H1 (cell line): ENCODE data around the gene DYNC1I2. TPM values are rescaled to one million over a fixed set of nuclear protein-coding genes. Genes with fewer than 3 reads are reported as not detected.

ENCODE experiments used
- polyA plus RNA-seq, 7 experiments: library from polyadenylated mRNA; depleted of rRNA in 3 of 7; stranded (reverse) in 5 of 7; unstranded in 2 of 7; fragments of >200 nt in 5 of 7; fragments of 200-250 nt in 2 of 7; gene quantifications; 1 replicate in 5 of 7; 2 replicates in 1 of 7; 4 replicates in 1 of 7; pipeline versions ENCODE4 v1.2.1 to v1.2.3, GENCODE V29; 2011 to 2013; ENCODE audit warnings: missing spikeins in 2 of 7, mixed read lengths in 2 of 7
- total RNA-seq: library from RNA; stranded (reverse); fragmentation: NEBNext Ultra II Directional; extraction: Animal tissue kit (Norgen Biotek cat#: 25700); gene quantifications from 2 replicates; pipeline ENCODE4 v1.2.1, GENCODE V29; 2021
- TF ChIP-seq, protein P1 (sequence below), 3 experiments: IDR thresholded peaks; 1 replicate in 2 of 3; 2 replicates in 1 of 3; pipeline versions ENCODE4 v1.5.1 to v1.6.1; 2011; ENCODE audit warnings: low read length in 3 of 3, mild to moderate bottlenecking in 3 of 3, inconsistent platforms in 2 of 3, low read depth in 1 of 3, moderate library complexity in 1 of 3; ENCODE audit not compliant: insufficient read depth in 1 of 3; ENCODE audit errors: control extremely low read depth in 1 of 3

Gene DYNC1I2
- total and polyA plus RNA-seq, 2 of the 8 experiments (the other 6 are each of a cell fraction or from before 2014, with no cell fraction given) = 67.3 to 68.1 TPM

DNA sequence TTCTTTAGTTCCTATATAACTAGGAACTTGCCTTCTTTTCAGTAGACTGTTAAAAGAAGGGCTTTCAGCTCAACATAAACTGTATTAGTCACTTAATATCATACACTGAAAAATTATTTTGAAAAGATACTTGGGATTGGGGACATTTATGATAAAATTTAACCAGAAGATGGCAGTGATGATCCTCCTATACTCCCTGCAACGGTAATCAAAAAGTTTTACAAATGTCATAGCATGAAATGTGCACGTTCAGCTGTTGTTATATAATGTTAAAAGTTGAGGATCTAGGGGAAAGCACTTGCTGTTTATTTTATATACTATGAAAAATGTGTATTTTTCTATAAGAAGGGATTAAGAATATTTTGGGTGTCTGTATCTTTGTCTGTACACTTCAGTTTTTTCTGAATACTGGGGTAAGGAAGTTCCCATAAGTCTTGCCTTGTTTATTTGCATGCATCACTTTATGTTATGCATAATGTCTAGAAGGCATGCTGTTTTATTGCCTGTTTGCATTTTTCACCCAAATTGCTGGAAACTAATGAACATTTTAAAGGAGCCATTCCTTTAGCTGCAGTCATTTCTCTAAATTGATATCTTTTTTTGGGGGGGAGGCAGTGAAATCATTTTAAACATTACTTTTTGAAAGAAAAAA lies 19.0 kb downstream of the DYNC1I2 start (continued):
- TF ChIP-seq, protein P1, sequence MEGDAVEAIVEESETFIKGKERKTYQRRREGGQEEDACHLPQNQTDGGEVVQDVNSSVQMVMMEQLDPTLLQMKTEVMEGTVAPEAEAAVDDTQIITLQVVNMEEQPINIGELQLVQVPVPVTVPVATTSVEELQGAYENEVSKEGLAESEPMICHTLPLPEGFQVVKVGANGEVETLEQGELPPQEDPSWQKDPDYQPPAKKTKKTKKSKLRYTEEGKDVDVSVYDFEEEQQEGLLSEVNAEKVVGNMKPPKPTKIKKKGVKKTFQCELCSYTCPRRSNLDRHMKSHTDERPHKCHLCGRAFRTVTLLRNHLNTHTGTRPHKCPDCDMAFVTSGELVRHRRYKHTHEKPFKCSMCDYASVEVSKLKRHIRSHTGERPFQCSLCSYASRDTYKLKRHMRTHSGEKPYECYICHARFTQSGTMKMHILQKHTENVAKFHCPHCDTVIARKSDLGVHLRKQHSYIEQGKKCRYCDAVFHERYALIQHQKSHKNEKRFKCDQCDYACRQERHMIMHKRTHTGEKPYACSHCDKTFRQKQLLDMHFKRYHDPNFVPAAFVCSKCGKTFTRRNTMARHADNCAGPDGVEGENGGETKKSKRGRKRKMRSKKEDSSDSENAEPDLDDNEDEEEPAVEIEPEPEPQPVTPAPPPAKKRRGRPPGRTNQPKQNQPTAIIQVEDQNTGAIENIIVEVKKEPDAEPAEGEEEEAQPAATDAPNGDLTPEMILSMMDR (IDR thresholded peaks at IDR 0.05; ENCODE audit: control extremely low read depth in 1 of 3, insufficient read depth in 1 of 3, low read depth in 1 of 3, low read length in 3 of 3) = peak in 1 of 3 experiments; percentile 6; a peak in 2 of 4 replicates
- TF ChIP-seq, all 59 proteins: peak for 2
